Effector CD8-positive, alpha-beta T cell (primary cell): ENCODE results near the gene KDM2B.

Experiments used
- DNase-seq: peaks from one replicate; lab custom pipeline; 2025; lab: John Stamatoyannopoulos, UW

Gene KDM2B

DNA sequence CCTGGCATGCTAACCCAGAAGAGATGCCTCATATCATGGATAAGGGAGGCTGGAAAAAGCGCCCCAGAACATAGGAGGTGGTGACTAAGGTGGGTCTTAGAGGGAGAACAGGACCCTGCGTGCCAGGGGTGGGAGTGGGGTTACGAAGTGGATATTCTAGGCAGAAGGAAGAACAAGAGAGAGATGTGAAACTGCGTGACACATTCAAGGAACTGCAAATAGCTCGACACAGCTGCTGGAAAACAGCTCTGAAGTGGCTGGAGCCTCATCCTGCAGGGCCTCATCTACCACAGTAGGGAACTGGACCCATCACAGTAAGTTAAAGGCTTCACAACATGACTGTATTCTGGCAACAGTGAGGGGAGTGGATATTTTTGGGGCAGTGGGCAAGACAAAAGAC is 119.8 kb downstream of the KDM2B start:
- DNase-seq = no peak

GRCh38 chr12:121456551-121456950 is 124.3 kb downstream of the KDM2B start:
- DNase-seq = no peak

DNA sequence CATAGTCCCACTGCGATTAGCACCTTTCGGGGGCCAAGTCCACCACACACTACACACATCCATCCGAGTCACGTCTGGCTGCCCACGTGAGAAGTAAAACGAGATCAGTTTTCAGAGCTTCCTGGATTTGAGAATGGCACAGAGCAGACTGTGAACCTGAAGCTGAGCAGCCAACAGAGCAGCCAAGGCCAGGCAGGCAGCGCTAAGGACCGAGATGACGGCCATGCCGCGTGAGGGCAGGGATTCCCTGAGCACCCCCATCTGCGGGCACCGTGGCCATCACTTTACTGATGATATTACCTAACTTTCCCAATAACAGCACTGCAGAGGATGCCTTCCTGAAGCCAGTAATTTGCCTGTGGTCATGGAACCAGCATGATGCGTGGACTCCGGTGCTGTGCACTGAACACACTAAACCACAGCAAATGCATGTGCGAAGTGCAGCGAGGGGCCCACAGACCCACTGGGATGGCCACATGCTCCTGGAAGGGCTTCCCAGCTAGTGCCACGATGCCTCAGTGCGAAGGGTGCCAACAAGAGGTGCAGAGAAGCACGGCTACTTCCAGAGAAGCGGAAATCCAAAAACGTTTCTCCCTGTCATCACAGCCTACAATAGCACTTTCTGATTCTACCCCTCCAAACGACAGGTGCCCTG is 124.9 kb downstream of the KDM2B start:
- DNase-seq = no peak

DNA sequence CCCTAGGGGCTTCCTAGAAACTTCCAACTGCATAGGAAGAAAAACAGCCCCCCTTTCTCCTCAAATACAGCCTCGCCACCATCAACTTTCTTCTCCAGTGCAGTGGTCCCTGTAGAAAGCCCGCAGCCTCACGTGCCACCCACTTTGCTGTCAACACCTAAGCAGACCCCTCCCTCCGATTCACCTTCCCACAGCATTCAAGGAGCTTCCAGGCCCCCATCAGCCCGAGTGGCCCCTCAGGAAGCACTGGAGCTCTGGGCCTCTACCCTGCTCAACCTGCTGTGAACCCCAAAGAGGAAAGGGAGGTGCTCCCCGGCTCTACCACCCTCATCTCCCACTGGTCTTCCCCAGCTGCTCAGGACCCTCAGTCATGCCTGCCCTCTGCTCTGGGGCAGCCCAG is 125.9 kb downstream of the KDM2B start:
- DNase-seq = no peak

DNA sequence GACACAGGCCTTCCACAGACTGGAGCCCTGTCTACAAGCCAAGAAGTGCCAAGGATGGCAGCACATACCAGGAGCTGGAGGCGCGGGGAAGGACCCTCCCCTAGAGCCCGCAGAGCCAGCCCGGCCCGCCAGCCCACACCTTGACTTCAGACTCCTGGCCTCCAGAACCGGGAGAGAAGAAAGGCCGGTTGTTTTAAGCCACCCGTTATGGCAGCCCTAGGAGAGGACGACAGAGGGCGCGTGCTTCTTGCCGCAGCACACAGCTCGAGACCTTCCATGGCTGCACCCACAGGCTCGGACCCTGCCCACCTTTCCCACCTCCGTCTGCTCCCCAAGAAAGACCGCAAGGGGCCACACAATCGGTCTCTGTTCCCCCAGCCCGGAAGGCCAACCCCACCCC is 127.2 kb downstream of the KDM2B start:
- no peak for DNase-seq

DNA sequence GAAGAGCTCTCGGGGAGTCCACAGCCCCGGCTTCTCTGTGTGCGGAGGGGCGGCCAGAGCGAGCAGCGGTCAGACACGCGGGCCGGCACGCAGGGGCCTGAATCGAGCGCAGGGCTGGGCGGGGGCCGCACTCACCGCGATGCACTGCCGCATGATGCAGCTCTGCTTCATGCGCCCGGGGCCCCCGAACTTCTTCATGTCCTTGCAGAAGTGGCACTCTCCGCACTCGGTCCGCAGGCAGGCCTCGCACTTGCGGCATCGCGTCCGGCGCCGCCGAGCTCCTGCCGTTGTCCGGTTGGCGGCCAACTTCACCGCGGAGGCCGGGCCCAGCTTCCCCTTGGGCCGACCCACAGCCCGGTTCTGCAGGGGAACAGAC is 127.8 kb downstream of the KDM2B start:
- no peak for DNase-seq

DNA sequence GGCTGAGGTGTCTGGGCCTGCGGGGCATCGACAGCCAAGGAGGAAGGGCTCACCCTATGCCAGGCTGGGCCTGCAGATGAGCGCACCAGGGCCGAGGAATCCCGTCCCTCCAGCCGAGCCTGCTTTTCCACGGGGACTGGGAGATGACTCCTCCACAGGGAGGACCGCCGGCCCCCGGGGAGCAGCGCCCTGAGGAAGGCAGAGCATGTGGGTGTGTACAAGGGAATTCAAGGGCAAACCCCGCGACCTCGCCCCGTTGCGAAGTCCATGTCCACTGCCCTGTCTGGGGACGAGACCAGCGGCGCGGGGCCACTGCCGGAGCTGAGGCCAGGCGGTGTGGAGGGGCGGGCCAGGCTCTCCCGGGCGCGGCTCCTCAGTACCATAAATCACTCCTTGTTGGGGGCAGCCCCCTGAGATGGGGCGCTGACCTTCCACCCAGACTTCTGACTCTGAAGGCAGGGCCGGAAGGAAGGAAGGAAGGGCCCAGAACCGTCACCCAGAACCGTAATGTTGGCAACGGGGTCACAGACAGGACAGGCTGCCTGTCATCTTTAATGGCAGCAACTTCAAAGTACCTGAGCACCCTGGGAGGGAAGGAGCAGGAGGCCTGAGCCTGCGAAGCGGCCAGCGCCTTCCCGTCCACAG is 128.4 kb downstream of the KDM2B start:
- DNase-seq = no peak

DNA sequence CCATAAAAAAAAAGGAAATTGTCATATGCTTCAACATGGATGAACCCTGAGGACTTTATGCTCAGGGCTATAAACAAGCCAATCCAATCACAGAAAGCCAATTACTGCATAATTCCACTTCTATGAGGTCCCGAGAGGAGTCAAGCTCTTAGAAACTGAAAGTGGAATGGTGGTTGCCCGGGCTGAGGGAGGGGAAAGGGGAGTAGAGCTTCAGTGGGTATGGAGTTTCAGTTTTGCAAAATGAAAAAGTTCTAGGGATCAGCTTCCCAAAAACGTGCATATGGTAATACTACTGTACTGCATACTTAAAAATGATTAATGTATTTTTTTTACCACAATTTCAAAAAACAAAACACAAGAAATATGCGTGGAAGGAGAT is 128.9 kb downstream of the KDM2B start:
- DNase-seq = no peak

DNA sequence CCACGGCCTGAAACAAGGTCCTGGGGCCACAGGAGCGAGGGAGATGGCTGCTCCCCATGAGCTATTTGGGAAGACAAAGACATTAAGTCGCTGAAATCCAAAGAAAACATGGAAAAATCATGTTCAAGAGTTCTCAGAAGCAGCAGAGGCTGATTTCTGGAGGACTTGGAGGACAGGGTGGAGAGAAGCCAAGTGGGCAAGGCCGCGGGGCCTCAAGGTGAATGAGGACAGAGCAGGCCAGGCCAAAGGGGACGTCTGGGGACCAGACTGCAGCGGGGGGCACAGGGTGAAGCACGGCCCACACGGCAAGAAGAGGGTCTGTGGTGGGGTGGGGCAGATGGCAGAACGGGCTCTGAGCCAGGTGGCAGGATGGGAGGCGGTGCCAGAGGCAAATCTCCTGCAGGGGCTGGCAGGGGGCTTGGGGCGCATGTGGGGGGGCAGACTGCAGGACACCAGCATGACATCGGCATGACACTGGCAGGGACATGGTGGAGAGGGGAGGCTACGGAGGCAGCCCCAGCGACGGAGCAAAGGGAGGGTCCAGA is 132.0 kb downstream of the KDM2B start:
- no peak for DNase-seq

- DNase-seq = no peak
Measured at GRCh38 chr12:121446750-121447149, 134.1 kb downstream of the KDM2B start.

- DNase-seq = no peak
Measured at GRCh38 chr12:121444842-121445202, 136.0 kb downstream of the KDM2B start.

- no peak for DNase-seq
Measured at GRCh38 chr12:121443911-121444841, 136.6 kb downstream of the KDM2B start.

DNA sequence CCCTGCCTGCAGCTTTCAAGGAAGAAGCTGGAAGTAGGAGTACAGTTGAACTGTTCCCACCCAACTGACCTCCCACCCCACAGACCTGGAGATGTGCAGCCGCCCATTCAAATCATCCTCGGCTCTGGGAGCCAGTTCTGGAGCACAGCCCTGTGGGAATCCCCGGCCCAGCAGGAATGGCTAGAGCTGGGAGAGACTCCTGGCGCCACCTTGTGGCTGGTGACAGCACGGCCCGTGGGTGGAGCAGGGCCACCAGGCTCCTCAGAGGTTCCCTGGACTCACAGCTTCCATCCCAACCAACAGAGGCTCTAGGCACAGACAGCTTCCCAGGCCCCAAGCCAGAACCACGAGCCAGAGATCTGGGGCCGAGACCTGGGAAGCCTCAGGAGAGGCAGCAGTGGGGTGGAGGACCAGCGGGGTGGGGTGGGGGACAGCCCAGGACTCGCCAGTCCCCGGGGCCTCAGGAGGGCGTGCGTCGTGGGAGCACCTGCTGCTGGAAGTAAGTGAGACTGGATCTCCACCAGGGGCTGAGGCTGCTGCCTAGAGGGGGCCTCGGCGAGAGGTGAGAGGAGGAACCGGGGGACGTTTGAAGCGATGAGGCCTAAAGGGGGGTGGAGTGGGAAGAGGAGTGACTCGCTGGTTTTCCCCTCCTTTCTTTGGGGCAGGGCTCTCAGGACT is 137.5 kb downstream of the KDM2B start:
- DNase-seq = peak; percentile 48

GRCh38 chr12:121442028-121442948 is 138.5 kb downstream of the KDM2B start:
- DNase-seq = no peak

DNA sequence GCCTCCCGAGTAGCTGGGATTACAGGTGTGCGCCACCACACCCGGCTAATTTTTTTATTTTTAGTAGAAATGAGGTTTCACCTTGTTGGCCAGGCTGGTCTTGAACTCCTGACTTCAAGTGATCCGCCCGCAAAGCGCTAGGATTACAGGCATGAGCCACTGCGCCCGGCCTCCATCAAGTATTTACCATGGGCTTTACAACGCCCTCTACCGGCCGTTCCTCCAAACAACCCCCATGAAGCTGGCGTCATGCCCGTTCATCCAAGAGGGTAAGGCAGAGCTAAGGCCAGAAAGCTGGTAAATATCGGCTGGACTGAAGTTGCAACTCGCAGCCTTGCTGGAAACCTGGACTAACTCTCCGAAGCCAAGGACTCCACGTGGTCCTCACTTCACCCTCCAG is 139.3 kb downstream of the KDM2B start:
- DNase-seq = no peak

GRCh38 chr12:121440768-121441167 is 140.1 kb downstream of the KDM2B start:
- DNase-seq = no peak

DNA sequence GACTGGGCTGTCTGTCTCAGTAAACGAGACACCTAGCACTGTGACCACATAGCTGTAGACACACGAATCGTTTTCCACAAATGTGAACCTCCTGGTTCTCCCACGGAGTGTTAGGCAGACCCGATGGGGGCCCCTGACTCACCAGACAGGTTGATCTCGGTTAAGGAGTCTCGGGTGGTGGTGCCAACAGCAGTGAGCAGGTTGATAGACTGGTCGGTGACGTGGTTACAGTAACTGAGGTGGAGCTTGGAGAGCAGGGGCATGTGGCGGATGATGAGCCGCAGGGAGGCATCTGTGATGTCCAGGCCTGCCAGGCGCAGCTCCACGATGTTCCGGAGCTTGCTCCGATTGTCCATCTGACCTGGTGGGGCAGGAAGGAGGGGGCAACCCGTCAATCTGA is 141.1 kb downstream of the KDM2B start:
- DNase-seq = no peak

- DNase-seq = no peak
Measured at GRCh38 chr12:121438905-121439304, 141.9 kb downstream of the KDM2B start.

DNA sequence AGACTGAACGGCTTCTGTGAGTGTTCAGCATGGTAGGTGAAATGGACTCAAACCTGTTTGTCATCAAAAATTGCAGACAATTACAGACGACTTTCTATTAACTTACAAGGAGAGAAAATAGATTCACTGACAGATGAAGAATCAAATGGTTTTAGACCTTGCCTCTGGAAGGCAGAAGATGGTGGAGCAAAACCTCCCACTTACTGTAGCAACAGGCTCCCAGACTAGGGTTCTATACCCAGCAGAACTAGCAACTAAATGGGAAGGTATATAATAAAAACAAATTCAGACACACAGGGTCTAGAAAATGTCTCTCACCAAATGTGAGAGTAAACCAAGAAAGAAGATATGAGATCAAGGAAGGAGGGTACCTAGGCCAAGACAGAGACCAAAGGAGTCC is 144.1 kb downstream of the KDM2B start:
- DNase-seq = no peak

- DNase-seq = no peak
Measured at GRCh38 chr12:121432740-121433480, 147.9 kb downstream of the KDM2B start.
